ENCODE results near the gene VWA1. TPM values are rescaled to one million over a fixed set of nuclear protein-coding genes. Genes with fewer than 3 reads are reported as not detected.
"Not testable (repeated sequence)": the region's sequence is repeated elsewhere in the genome, so short reads cannot be mapped to it uniquely, and the experiment has no call there.

VWA1 gene
- polyA plus RNA-seq, 4 donors: 48.3 to 104 (median 66.7) TPM

DNA sequence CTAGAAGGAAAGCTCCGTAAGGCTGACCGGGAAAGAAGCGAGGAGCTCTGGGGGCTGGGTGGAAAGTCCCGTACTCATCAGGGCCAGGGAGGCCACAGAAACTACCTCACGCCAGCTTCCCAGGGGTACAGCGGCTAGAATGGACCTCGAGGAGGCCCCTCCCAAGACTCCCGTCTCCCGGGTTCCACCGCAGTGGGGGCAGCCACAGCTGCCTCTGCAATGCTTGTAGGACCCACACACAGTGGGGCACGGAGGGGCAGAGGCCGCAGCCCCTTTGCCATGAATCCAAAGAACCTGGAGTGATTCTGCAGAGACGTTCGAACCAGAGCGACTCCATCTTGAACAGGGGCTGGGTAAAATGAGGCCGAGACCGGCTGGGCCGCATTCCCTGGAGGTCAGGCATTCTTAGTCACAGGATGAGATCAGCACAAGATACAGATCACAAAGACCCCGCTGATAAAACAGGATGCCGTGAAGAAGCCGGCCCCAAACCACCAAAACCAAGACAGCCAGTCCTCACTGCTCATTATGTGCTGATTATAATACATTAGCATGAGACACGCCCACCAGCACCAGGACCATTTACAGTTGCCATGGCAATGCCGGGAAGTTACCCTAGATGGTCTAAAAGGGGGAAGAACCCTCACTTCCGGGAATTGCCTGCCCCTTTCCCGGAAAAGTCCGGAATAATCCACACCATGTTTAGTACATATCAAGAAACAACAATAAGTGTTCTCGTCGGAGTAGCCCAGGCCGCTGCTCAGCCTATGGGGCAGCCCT lies 12.8 kb upstream of the VWA1 start:
- no peak for DNase-seq (ENCODE audit: low read depth in 4 of 4, low spot score in 2 of 4)

DNA sequence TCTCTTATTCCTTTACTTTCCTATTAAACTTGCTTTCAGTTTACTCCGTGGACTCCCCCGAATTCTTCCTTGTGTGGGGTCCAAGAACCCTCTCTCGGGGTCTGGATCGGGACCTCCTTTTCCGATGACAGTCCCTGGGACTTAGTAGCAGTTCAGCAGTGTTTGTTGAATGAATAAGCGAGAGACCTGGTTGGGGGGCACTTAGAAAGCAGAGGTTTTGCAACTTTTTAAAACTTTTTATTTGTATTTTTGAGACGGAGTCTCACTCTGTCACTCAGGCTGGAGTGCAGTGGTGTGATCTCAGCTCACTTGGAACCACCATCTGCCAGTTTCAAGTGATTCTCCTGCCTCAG lies 12.3 kb upstream of the VWA1 start:
- DNase-seq (ENCODE audit: low read depth in 4 of 4, low spot score in 2 of 4): no peak

DNA sequence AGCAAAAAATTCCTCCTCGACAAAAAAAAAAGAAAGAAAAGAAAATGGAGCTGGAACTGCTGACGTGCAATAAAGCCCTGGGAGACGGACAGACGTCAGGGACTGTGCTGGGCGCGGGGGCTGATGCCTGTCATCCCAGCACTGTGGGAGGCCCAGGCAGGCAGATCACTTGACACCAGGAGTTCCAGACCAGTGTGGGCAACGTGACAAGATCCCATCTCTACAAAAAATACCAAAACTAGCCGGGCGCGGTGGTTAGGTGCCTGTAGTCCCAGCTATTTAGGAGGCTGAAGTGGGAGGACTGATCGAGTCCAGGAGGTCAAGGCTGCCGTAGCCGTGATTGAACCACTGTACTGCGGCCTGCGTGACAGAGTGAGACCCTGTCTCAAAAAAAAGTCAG lies 10.8 kb upstream of the VWA1 start:
- no peak for DNase-seq (ENCODE audit: low read depth in 4 of 4, low spot score in 2 of 4)

DNA sequence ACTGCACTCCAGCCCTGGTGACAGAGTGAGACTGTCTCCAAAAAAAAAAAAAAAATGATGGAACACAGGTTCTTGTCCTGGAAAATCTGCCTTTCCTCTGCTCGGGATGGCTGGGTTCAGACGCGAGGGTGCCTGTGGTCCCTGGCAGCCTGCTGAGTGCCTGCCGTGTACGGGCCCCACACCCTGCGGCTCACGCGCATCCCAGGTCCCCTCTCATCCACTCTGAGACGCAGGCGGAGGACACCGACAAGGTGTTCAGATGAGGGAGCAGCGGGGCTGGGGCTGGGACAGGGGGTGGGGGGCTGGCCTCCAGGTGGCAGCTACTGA lies 10.1 kb upstream of the VWA1 start:
- DNase-seq (ENCODE audit: low read depth in 4 of 4, low spot score in 2 of 4): no peak

DNA sequence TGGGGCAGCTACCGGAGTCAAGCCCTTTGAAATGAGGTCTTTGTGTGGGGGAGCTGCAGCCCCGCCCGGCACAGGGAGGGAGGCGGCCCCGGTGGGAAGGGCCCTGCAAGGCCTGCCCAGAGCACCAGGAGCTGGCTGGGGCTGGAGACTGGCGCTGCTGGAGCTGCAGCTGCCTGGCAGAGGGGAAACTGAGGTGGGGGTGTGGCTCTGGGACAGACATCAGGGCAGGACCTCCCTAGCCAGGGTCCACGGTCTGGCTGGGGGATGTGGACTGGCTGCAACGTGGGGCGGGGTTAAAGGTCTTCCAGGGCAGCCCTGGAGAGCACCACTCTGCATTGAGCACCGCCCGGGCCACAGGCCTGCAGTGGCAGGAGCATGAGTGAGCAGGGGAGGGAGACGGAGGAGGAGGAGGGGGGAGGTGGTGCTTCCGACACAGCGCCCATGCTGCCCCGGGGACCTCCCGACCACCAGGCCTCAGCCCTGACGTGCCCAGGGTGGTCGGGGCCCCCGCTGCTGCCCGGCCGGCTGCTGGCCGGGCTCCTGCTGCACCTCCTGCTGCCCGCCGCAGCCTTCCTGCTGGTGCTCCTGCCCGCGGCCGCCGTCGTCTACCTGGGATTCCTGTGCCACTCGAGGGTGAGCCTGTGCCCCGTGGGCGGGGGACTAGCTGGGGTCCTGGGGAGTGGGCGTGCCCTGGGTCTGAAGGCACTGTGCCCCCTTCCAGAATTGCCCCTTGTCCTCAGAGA lies 9.6 kb upstream of the VWA1 start:
- DNase-seq (ENCODE audit: low read depth in 4 of 4, low spot score in 2 of 4): no peak

DNA sequence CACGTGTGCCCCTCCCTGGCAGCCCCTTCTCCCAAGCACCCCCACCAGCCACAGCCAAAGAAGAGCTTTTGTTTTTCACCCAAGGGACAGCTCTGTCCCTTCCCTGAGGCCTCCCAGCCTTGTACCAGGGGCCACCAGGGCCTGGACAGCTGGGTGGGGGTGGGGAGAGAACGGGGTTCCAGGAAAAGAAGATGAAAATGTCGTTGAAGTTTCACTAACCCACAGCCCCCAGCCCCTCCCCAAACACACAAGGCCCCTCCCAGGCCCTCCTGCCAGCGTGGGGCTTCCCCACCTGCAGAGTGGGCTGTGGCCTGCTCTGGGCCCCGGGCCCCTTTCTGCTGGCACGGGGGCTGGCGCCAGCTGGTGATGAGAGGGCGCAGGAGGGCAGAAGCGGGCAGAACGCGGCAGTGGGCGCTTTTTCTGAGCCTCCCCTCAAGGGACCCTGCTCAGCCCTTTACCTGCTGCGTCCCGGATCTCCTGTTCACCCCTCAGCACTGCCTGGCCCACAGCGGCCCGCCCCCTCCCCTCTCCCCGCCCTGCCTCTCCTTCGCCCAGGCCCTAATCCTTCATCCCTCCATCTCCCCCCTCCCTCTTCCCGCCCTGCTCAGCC lies 8.9 kb upstream of the VWA1 start:
- DNase-seq (ENCODE audit: low read depth in 4 of 4, low spot score in 2 of 4): no peak

DNA sequence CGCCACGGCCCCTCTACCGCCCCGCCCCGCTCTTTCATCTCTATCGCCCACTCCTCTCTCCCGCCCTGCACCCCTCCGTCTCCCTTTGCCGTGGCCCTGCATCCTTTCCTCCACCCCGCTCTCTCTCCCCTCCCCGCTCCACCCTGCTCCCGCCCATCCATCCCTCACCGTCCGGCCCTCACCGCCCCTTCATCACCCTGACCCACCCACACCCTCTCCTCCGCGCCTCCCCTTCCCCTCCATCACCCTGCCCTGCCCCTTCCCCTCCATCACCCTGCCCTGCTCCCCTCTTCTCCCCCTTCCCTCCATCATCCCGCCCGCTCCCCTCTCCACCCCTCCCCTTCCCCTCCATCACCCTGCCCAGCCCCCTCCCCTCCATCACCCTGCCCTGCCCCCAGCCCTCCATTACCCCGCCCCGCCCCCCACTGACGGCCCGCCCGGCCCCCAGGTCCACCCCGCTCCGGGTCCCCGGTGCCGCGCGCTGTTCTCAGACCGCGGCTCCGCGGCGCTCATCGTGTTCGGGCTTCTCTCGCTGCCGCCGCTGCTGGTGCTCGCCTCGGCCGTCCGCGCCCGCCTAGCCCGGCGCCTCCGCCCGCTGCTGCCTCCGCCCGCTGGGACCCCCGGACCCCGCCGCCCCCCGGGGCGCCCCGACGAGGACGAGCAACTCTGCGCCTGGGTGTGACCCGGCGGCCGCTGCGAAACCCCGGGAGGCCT lies 8.2 kb upstream of the VWA1 start:
- no peak for DNase-seq (ENCODE audit: low read depth in 4 of 4, low spot score in 2 of 4)

DNA sequence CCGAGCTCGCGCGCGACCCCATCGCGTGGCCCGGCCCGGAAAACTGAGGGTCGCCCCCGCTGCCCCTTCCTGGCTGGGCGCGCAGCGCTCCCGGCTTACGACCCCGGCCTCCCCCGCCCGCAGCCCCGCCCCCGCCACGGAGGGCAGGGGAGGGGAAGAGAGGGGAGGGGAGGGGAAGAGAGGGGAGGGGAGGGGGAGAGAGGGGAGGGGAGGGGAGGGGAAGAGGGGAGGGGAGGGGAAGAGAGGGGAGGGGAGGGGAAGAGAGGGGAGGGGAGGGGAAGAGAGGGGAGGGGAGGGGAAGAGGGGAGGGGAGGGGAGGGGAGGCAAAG lies 7.7 kb upstream of the VWA1 start:
- no peak for DNase-seq (ENCODE audit: low read depth in 4 of 4, low spot score in 2 of 4)

DNA sequence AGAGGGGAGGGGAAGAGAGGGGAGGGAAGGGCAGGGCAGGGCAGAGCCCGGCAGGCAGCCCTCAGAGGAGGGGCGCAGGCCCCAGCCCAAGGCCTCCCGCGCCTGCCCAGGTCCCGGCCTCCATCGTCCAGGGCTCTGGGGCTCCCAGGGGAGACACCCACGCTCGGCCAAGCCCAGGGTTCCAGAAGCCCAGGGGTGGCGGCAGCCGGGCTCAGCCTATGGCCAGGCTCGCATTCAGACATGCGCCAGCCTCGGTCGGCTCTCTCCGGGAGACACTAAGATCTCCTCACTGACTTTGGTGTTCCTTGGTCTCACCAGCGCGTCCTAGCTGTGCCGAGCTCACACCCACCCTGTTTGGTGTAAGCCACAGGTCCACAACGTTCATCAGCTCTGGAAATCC lies 7.3 kb upstream of the VWA1 start:
- no peak for DNase-seq (ENCODE audit: low read depth in 4 of 4, low spot score in 2 of 4)

DNA sequence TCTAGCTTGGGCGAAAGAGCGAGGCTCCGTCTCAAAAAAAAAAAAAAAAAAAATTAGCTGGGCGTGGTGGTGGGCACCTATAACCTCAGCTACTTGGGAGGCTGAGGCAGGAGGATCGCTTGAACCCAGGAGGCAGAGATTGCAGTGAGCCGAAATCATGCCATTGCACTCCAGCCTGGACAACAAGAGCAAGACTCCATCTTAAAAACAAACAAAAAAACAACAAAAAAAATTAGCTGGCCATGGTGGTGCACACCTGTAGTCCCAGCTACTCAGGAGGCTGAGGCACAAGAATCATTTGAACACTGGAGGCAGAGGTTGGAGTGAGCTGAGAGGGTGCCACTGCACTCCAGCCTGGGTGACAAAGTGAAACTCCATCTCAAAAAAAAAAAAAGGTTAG lies 6.5 kb upstream of the VWA1 start:
- DNase-seq (ENCODE audit: low read depth in 4 of 4, low spot score in 2 of 4): not testable (repeated sequence)

DNA sequence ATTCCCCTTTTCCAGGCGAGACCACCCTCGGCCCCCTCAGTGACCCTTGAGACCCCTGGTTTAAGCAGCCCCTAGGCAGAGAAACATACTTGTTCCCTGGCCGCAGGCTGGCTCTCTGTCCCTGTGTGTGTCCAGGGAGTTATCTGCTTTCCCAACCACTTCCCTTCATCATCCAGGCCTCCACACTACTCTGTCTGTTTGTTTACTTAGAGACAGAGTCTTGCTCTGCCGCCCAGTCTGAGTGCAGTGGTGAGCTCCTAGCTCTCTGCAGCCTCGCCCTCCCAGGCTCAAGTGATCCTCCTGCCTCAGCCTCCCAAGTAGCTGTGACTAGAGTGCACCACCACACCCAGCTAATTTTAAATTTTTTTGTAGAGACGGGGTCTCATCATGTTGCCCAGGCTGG lies 5.8 kb upstream of the VWA1 start:
- DNase-seq (ENCODE audit: low read depth in 4 of 4, low spot score in 2 of 4): no peak

DNA sequence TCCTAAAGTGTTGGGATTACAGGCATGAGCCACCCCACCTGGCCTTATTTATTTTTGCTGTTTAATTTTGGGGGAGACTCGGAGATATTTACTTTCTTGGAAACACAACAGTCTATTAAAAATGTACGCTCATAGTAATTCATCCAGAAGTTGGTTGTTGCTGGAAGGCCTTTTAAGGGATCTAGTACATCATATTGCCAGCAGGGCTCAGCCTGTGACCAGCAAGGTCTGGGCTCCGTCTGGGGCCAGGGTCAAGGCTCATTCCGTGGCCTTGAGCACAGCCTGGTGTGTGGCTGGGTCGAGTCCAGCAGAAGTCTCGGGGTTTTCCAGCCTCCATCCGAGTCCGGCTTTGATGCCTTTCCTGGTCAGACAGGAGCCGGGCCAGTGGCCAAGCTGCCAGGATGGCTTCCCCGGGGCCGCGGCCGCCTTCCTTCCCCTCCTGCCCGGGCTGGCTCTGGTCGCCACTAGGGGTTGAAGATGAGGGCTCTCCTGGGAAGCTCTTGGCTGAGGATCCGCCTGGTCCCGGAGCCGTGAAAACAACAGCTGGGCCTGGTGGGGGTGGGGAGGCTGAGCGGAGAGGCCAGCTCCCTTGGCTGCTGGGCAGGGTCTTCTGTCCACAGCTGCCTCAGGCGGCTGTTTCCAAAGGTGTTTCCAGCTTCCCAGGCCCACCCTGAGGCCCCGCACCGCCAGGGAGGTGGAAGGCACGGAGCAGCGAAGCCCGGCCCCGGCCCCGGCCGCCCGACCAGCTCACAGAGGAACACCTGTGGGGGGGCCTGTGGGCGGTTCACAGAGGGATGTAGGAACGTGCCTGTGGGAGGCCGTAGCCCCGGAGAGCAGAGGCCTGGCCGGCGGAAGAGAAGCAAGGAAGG lies 5.1 kb upstream of the VWA1 start:
- no peak for DNase-seq (ENCODE audit: low read depth in 4 of 4, low spot score in 2 of 4)

DNA sequence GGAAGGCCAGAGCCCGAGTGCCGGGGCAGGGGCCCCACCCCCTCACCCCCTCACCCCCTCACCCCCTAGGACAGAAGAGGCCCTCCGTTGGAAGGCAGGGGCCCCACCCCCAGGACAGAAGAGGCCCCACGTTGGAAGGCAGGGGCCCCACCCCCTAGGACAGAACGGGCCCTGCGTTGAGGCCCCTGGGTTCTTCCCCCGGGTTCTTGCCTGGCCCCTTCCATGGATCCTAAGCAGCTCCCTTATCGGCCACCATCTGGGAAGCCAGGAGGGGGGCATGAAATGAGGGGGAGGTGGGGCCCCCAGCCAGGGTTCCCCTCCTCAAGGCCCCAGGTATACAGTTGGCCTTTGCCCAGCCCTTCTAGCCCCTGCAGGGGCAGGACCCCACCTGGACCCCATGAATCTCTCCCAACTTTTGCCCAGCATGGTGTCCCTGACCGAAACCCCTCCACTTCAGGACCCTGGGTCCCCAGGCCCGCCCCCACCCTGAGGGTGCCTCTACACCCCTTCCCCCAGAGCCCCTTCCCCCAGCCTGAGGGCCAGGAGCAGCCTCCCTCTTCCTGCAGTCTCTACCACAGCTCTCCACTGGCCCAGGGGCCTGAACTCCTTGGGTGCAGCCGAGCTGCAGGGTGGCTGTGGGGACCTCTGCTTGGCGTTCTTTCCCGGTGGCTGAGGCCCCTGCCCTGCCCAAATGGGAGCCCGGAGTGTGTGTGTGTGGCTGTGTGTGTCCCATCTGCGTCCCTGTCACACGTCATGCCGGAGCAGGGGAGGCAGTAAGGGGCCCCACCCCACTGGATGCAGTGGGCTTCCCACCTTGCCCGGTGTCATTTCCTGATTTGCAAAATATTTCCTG lies 4.3 kb upstream of the VWA1 start:
- DNase-seq (ENCODE audit: low read depth in 4 of 4, low spot score in 2 of 4): no peak

DNA sequence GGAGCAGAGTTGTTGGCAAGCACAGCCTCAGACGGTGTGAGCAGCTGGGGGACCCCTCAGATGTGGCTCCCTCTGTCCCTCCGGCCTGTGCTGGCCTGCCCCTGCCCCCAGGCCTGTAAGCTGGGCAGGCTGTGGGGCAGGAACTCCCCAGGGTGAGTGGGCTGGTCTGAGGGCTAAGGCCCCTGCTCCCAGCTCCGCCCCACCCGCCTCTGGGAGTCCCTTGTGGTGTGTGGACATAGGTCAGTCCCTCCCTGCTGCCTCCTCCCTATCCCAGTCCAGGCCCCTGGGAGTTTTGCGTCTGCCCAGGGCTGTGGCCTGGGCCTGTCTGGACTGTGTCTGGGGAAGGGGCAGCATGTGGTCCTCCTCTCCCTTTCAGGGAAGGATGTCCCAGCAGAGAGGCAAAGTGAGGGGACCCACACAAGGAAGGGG lies 3.6 kb upstream of the VWA1 start:
- no peak for DNase-seq (ENCODE audit: low read depth in 4 of 4, low spot score in 2 of 4)

DNA sequence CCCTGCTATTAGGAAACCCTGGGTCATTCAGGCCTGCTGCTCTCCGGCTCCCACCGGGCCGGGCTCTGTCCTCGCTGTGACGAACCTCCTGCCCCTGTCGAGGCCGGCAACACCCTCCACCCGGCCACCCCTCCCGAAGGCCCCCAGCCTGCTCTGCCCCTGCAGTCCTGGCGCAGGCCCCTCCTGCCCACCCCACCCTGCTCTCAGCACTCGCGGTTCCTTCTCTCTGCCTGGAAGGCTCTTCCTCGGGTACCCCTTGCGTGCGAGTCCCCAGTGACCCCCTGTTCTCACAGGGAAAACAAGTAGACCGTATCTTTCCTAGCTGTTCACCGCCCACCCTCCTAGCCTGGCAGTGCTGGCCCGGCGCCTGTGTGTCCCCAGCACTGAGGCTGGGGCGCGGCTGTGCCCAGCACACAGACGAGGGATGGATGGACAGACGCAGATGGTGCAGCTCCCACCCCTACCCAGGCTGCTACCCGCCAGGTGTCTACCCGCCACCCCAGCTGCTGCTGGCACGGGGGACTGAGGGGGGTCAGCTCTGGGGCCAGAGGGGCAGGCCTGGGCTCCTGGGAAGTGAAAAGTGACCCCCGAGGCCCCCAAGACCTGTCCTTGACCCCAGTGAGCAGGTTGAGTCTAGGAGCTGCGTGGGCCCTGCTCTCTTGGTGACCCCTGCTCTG lies 3.1 kb upstream of the VWA1 start:
- DNase-seq (ENCODE audit: low read depth in 4 of 4, low spot score in 2 of 4): no peak

DNA sequence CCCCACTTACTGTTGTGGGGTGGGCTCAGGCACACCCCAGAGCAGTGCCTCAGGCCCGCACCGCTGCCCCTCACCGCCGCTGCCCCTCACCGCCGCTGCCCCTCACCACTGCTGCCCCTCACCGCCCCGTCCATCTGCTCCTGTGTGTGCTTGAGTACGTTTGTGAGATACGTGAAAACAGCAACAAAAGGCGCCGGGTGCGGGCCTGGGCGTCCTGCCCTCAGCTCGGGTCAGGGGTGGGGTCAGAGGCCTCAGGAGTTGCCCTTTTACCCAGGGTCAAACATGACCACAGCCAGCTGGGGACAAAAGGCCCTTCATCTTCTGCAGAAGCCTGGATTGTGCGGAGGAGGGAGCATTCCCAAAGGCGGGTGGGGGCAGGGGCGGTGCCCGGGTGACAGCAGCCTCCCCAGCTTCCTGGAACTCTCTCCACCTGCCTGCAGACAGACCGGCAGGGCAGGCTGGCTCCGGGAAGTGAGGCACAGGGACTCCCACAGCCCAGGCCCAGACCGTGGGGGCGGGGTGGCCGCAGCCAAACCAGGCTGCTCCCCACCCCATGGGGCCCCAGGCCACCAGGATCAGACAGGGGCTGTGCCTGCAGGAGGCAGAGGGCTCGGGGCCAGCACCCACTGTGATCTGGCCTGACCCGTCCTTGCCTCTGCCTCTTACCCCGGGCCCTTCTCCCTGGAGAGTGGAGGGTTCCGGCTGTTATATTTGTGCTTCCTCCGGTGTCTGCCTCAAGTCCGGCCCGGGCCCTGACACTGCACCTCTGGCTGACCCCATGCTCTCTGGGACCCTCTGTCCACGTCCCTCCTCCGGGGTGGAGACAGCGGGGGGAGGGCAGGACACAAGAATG lies 2.3 kb upstream of the VWA1 start:
- no peak for DNase-seq (ENCODE audit: low read depth in 4 of 4, low spot score in 2 of 4)

DNA sequence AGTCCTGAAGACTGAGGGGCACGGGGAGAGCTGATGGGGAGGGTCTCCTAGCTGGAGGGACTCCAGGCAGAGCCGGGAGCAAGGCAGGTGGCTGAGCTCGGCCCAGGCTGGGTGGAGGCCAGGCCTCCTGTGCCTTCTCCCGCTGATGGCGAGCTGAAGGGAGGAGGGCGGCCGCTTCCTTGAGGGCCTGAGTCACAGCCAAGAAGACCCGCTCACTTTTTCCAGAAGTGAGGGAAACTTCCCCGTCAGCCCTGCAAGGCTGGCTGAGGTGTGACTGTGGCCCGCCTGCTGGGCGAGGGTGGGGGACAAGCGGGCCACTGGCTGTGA lies 1.7 kb upstream of the VWA1 start:
- DNase-seq (ENCODE audit: low read depth in 4 of 4, low spot score in 2 of 4): no peak

DNA sequence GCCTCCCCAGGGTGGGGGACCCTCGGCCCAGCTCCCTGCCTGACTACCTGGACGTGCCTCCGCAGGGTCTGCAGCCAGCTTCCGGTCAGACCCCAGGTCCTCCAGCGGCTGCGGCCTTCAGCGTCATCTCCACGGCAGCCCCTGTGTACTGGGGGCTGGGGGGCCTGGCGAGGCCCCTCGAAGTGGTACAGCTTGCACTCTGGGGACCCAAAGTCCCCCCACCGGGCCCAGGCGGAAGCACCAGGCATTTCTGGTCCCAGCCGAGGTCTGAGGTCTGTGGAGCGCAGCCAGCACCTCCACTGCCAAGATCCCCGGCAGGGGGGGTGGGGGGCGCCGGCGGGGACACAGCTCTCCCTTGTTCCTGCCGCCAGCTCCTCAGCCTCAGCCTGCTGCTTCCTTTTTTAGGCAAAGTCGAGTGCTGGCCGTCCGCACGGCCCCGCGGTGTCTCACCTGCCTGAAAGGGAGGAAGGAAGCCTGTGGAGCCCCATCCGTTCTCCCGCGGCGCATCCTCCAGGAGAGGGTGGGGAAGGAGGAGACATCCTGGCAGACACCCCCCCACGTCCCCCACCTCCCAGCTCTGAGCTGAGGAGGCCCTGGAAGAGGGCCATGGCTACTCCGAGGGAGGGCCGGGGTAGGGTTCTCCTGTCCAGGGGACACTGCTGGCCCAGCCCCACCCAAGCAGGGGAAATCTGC lies 1.2 kb upstream of the VWA1 start:
- no peak for DNase-seq (ENCODE audit: low read depth in 4 of 4, low spot score in 2 of 4)

Data from left renal cortex interstitium (tissue), 4 donors.